Prostate gland (tissue), 2 donors: ENCODE results near the gene NPR2. TPM values are rescaled to one million over a fixed set of nuclear protein-coding genes. Genes with fewer than 3 reads are reported as not detected.

Experiments used
- DNase-seq: peaks from one replicate; pipeline ENCODE4 v3.0.0-alpha.2; 2019; ENCODE audit warnings: low spot score
- H3K27ac ChIP-seq, 2 donors: fragments of 200-600 bp; sonication (generic); 2 replicates each; pipeline ENCODE4 v1.5.1; 2017 to 2019
- H3K27me3 ChIP-seq: fragments of 200-600 bp; sonication (generic); replicated peaks from 2 replicates; pipeline ENCODE4 v1.5.1; 2019; ENCODE audit not compliant: insufficient read depth
- H3K36me3 ChIP-seq, 2 donors: fragments of 200-600 bp; sonication (generic); 1 replicate in 1 of 2; 2 replicates in 1 of 2; pipeline versions ENCODE4 v1.5.1 to v1.8.1; 2017 to 2019
- H3K4me1 ChIP-seq: fragments of 200-600 bp; sonication (generic); replicated peaks from 2 replicates; pipeline ENCODE4 v1.5.1; 2019
- H3K4me3 ChIP-seq, 2 donors: fragments of 200-600 bp; sonication (generic); 2 replicates each; pipeline ENCODE4 v1.5.1; 2017 to 2019
- H3K9me3 ChIP-seq: fragments of 200-600 bp; sonication (generic); 2 replicates; pipeline ENCODE4 v1.5.1; 2017
- CTCF ChIP-seq, 4 experiments: fragments of 200-600 bp in 2 of 4; fragments of 450-650 bp in 2 of 4; sonication (generic) in 2 of 4; IDR thresholded peaks; 1 replicate in 3 of 4; 2 replicates in 1 of 4; pipeline ENCODE4 v1.5.1; 2016 to 2019; ENCODE audit warnings: antibody characterized with exemption in 4 of 4, mild to moderate bottlenecking in 2 of 4, moderate library complexity in 2 of 4
- POLR2A ChIP-seq: fragments of 450-650 bp; IDR thresholded peaks from one replicate; pipeline ENCODE4 v1.6.1; 2016; ENCODE audit warnings: antibody characterized with exemption, mild to moderate bottlenecking
- POLR2AphosphoS5 ChIP-seq: sonication (generic); formaldehyde crosslinking; IDR thresholded peaks from one replicate; pipeline ENCODE4 v1.6.1; 2017; ENCODE audit warnings: antibody characterized with exemption
- WGBS: methylation state at CpG from one replicate; pipeline ENCODE4 v1.1.5; 2018; 5-methylcytosine and 5-hydroxymethylcytosine counted together
- intact Hi-C: fragments of 100-400 bp; cut with DNase I; formaldehyde crosslinking; loops from one replicate; pipeline ENCODE4 v1.14.2; 2022
- total RNA-seq, 2 donors: library from RNA; depleted of rRNA; stranded (reverse); fragments of >200 nt; gene quantifications; one replicate each; pipeline ENCODE4 v1.1.0, GENCODE V29; 2016

The NPR2 gene
- total RNA-seq, 2 donors from 2014 or later: 17.3 to 33.2 TPM

- TF ChIP-seq POLR2AphosphoS5 (no peak), POLR2A (no peak), CTCF (IDR thresholded peaks at IDR 0.05) (peak; percentile 42 to 78 (median 53))
- intact Hi-C loops: no loop called here
- peak overlapping the region; percentile 83 to 93 for H3K27ac ChIP-seq
- peak overlapping the region; percentile 55 to 59 for H3K4me3 ChIP-seq
- WGBS: 10% methylated on average over 47 of the region's 48 CpGs
- H3K36me3 ChIP-seq: peaks cover 0 to 11% of the 10 kb centered on the region in 2 donors
- no peaks in the 10 kb centered on the region for H3K9me3 ChIP-seq
- no peaks in the 10 kb centered on the region for H3K4me1 ChIP-seq
- no peaks in the 10 kb centered on the region for H3K27me3 ChIP-seq
- peak; percentile 50 for DNase-seq
Observed at GRCh38 chr9:35756275-35757225, 34.8 kb upstream of the NPR2 start.

- H3K27me3 ChIP-seq: no peaks in the 10 kb centered on the region
- no peaks in the 10 kb centered on the region for H3K9me3 ChIP-seq
- under 1% methylated on average over 20 of the region's 20 CpGs for WGBS
- H3K36me3 ChIP-seq: peaks cover 0 to 6% of the 10 kb centered on the region in 2 donors
- peak overlapping the region; percentile 83 to 93 for H3K27ac ChIP-seq
- intact Hi-C loops: no loop called here
- H3K4me3 ChIP-seq: peak overlapping the region; percentile 55 to 59
- no peak for TF ChIP-seq POLR2A
- no peak for TF ChIP-seq CTCF (IDR thresholded peaks at IDR 0.05)
- no peak for TF ChIP-seq POLR2AphosphoS5
- peak; percentile 24 for DNase-seq
- no peaks in the 10 kb centered on the region for H3K4me1 ChIP-seq
Observed at GRCh38 chr9:35757226-35757891, 34.0 kb upstream of the NPR2 start.

- Histone ChIP-seq H3K27ac (peak overlapping the region; percentile 83 to 93), H3K4me3 (peak overlapping the region in 1 of 2 donors; percentile 55), H3K36me3 (peaks cover 0 to 3% of the 10 kb centered on the region in 2 donors), H3K4me1 (no peaks in the 10 kb centered on the region), H3K9me3 (no peaks in the 10 kb centered on the region), H3K27me3 (no peaks in the 10 kb centered on the region)
- intact Hi-C loops: no loop called here
- DNase-seq: no peak
- TF ChIP-seq POLR2A (no peak), POLR2AphosphoS5 (no peak), CTCF (IDR thresholded peaks at IDR 0.05) (no peak)
Observed at GRCh38 chr9:35757892-35758275, 33.5 kb upstream of the NPR2 start.

GRCh38 chr9:35758475-35759050 is 32.8 kb upstream of the NPR2 start:
- no peak overlapping the region for H3K27ac ChIP-seq

GRCh38 chr9:35759795-35760194 is 31.6 kb upstream of the NPR2 start:
- no peak for DNase-seq
- Histone ChIP-seq H3K4me3 (no peak overlapping the region), H3K4me1 (no peaks in the 10 kb centered on the region), H3K9me3 (no peaks in the 10 kb centered on the region), H3K27ac (no peak overlapping the region), H3K27me3 (no peaks in the 10 kb centered on the region), H3K36me3 (no peaks in the 10 kb centered on the region)
- 99% methylated on average over 4 of the region's 4 CpGs for WGBS
- intact Hi-C loops: no loop called here
- TF ChIP-seq POLR2A (no peak), CTCF (IDR thresholded peaks at IDR 0.05) (no peak), POLR2AphosphoS5 (no peak)

More at GRCh38 chr9:35758475-35759050, 32.8 kb upstream of the NPR2 start:
- H3K4me1 ChIP-seq: no peaks in the 10 kb centered on the region
- H3K36me3 ChIP-seq: no peaks in the 10 kb centered on the region
- no peak for TF ChIP-seq POLR2AphosphoS5
- intact Hi-C loops: no loop called here
- H3K4me3 ChIP-seq: no peak overlapping the region
- H3K9me3 ChIP-seq: no peaks in the 10 kb centered on the region
- no peak for DNase-seq
- whole genome bisulfite sequencing: 36% methylated on average over 3 of the region's 3 CpGs
- no peaks in the 10 kb centered on the region for H3K27me3 ChIP-seq
